Measurements from ENCODE around the gene TMEM72.
A peak's percentile ranks its signal among the peaks of the same experiment; 100 is the strongest.

The TMEM72 gene

DNA sequence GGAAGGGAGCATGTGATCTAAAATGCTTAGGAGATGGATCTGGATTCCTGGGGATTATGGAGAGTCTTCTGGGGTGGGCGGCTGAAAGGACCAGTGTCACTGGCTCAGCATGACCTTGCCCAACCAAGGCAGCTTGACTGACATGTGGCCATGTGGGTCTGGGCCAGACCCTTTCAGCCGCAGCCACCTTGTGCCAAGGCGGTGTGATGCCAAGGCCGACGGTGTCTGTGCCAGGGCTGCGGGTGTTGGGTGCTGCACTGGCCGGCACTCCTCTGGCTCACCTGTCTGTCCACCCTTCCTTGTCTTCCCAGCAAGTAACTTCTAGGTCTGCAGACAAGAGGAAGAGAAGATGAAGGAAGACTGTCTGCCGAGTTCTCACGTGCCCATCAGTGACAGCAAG, 58.7 kb downstream of the TMEM72 start:
- DNase-seq: no peak

DNA sequence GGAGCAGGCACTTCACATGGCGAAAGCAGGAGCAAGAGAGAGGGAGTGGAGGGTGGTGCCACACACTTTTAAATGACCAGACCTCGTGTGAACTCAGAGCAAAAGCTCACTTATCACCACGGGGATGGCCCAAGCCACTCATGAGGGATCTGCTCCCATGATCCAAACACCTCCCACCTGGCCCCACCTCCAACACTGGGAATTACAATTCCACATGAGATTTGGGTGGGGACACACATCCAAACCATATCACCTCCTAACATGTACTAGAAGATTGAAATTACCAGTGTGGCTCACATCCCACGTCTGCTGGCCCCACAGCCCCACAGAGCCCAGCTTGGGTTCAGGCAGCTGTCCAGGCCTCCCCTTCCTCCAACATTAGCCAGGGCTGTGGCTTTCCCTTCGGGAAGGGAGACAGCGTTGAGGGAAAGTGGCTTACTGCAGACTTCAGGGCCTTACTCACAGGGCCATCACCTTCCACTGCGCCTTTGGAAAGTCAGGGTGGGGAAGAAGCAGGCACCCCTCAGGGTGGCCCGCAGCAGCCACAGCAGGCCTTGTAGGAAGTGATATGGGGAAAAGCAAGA, 59.8 kb downstream of the TMEM72 start:
- no peak for DNase-seq

DNA sequence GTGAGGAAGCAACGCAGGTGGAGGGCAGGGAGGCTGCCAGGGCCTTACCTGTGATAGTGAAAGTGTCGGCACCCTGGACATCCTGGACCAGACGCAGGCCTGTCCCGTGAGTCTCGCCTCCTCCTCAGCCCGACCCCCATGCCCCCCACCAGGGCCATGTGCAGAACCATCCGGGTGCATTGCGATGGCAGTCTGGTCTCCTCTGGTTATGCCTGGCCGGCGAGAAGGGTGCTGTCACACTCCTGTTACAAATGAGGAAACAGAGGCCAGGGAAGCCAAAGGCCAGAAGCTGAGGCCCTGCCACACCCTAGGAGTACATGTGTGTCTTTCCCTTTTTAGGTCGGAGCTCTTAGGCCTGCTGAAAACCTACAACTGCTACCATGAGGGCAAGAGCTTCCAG, 60.3 kb downstream of the TMEM72 start:
- DNase-seq: no peak

GRCh38 chr10:44971935-44972757, 61.0 kb downstream of the TMEM72 start:
- no peak for DNase-seq

DNA sequence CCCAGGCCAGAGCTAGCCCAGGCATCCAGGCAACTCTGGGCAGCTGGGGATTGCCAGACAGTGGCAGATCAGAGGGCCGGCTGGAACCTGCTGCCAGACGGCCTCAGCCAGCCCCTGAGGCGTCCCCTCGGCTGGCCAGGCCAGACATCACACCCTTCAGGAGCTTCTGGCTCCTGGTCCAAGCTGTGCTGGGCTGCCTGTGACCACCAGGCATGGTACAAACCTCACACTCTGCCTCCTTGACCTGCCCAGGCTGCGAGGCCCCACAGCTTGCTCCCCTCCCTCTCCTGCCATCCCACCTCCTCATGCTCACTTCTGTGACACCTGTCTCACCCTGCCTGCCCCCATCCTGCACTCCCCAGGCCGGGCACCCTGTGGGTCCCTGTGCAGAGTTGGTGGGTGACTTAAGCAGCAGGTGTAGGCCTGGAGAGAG, 61.8 kb downstream of the TMEM72 start:
- no peak for DNase-seq

DNA sequence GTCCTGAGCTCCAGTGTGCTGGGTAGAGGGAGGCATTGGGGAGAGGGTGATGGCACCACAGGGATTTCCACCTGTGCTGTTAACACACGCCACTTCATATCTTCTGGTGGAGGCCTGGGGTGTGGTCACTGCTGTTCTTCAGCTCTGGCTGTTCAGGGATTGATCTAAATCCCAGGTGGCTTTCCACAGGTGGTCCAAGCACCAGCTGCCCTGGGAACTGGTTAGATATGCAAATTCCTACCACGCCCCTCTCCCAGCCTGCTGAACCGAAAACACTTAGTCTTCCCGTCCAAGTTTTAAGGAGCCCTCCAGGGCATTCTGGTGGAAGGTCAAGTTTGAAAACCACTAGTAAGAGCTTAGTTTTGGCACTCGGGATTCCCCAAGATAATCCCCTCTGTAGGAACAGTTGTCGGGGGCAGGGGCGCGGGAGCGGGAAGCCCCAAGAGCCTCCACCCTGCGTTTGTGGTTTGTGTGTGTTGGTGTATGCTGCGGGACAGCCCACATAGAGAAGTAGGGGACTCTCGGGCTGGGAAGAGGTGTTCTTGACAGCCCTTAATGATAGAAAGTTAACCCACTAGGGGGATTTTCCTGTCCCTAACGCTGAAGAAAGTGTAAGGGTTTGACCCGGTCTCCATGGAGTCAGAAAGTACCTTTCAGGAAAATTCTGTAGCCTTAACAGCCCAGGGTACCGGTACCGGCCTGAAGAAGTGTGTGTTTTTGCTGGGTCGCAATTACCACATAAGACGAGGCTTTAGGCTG, 62.4 kb downstream of the TMEM72 start:
- no peak for DNase-seq

DNA sequence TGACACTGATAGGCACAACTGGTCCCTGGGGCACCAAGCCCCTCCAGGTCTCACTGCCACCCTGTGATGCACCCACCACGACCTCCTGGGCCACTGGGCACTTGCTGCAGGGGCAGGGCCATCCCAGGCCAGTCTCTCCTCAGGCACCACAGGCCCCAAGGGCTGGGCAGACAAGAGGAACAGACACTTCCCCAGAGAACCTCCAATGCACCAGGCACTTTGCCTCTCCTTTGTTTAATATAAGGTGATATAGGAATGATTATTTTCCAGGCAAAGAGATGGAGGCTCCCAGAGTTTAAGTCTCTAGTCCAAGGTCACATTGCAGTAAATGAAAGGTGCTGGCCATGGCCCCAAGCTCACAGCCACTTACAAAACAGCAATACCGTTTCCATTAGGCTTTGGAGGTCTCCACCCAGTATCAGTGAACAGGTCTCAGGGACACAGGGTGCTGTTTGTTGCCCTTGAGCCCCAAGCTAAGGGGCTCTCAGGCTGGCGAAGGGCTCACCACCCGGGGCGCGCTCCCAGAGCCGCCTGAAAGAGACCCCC, 63.0 kb downstream of the TMEM72 start:
- DNase-seq: no peak

DNA sequence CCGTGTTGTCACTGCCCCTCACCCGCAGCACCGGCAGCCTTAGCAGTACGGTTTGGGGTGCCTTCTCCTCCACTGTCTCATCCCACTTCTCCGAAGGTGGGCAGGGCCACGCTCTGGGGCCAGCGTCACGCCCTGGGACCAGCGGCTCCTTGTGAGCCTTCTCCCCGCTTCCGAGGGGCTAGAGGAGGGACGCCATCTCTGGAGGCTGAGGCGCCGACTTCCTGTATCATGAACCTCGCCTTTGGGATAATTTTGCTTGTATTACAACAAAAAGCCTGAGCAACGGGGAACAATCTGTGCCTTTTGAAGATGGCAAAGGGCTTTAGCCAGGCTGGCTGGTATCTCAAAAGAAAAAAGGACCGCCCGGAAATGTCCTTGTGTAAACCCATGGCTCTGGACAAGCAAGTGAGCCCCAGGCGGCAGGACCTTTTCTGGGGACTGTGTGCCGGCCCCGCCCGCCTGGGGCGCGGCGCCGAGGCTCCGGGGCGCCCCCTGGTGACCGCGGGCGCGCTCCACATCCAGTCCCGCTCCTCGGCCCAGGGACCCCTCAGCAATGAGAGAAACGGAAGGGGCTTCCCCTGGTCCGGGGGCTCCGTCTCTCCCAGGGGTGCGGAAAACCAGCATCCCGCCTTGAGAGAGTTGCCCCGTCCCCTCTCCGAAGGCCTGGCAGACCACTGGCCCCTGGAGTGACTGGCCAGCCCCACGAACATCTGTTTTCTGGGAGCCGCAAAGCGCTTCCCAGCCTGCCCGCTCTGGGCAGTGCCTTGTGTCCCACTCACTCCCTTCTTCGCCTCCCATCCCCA, 63.7 kb downstream of the TMEM72 start:
- peak; percentile 71 for DNase-seq

- DNase-seq: peak; percentile 54
Measured at GRCh38 chr10:44975431-44976331, 64.5 kb downstream of the TMEM72 start.

- no peak for DNase-seq
Measured at GRCh38 chr10:44976352-44977198, 65.4 kb downstream of the TMEM72 start.

DNA sequence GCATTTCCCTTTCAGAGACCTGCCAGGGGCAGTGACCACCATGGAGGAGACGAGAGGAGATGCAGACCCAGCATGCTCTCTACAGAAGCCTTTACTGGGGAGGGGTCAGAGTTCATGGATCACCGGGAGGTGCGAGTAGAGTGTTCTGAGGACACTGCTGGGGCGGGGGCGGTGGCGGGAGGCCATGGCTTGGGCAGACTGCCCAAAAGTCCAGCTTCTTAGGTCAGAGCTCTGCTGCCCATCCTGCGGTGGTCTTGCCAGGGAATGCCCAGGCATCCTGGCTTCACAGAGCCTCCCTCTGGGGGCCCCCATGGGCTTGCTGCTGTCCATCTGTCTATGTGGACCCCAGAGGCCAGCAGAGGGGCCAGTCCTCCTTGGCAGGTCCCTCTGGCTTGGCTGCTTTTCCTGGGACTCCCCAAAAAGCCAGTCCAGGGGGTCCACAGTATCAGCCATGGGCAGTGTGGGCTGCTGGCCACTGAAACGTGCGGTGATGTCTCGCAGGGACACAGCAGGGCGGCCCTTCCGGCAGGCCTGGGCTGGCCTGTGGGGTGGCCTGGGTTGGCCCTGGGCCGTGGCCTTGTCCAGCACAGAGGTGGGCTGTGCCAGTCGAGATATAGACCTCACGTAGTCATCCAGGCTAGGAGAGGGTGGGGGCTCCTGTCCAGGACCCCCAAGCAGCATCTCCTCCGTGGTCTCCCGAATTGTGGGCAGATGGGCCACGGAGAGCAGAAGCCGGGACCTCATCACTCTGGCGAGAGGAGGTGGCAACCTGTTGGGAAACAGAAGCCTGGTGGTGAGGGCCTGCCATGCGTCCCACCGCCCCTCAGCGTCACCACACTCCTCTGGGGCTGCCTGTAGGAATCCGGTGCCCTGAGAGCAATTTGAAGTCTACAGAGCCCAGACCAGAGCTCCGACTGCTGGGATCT, 66.4 kb downstream of the TMEM72 start:
- no peak for DNase-seq

- DNase-seq: no peak
Measured at GRCh38 chr10:44978213-44978569, 67.1 kb downstream of the TMEM72 start.

GRCh38 chr10:44978570-44979280, 67.6 kb downstream of the TMEM72 start, which contains the start of gene DEPP1:
Gene DEPP1 (minus strand): TSS chr10:44978809. CDS start chr10:44978030, 779 bp downstream.
- peak; percentile 91 for DNase-seq

DNA sequence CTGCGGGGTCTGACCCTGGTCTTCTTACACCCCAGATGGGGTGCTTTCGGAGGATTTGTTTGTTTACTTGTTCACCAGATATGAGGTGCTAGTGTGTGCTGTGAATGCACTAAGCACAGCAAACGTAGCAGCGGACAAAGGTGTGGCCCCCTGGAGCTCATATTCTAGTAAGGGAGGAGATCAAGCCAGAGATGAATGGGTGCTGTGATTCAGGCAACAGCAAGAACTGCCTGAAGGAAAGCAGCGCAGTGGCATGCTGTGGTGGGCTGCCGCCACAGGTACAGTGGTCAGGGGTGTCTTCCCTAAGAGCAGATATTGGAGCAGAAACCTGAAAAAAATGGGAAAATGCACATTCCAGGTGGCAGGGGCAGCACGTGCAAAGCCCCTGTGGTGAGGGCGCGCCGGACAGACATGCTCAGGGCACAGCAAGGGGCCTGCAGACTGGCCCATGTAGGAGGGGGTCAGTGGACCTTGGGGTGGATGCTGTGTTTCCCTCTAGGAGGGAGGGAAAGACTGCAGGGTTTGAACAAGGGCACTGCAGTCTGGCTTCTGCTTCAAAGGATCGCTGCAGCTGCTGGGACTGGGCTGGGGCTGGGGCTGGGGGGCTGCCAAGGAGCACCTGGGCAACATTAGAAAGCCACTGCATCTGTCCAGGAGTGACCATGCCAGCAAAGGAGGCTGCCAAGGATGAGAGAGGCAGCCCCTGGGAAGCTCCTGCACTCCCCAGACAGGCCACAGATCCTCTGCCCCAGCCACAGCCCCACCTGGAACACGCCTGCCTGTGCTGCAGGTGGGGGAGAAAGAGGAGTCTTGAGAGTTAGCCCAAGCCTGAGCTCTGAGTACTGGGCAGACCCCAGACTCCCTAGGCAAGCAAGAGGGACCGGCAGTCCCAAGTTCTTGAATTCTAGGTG, 68.4 kb downstream of the TMEM72 start:
- no peak for DNase-seq

GRCh38 chr10:44980309-44981171, 69.4 kb downstream of the TMEM72 start:
- DNase-seq: no peak

Measured in fibroblast of skin of back (primary cell).